ENCODE results near the gene SPG21. TPM values are rescaled to one million over a fixed set of nuclear protein-coding genes. Genes with fewer than 3 reads are reported as not detected.
A peak's percentile ranks its signal among the peaks of the same experiment; 100 is the strongest.

The SPG21 gene, protein sequence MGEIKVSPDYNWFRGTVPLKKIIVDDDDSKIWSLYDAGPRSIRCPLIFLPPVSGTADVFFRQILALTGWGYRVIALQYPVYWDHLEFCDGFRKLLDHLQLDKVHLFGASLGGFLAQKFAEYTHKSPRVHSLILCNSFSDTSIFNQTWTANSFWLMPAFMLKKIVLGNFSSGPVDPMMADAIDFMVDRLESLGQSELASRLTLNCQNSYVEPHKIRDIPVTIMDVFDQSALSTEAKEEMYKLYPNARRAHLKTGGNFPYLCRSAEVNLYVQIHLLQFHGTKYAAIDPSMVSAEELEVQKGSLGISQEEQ
- total RNA-seq (44.4 TPM), polyA plus RNA-seq (71.5 TPM)
- long read RNA-seq, donor 1, partial matches to known transcripts: 0 of 1 reads
- long read RNA-seq, donor 1, other reads (novel, unspliced or antisense): 0 of 1 reads
- long read RNA-seq, donor 2: 0 reads
- long read RNA-seq, donor 3, transcript SPG21-201 (9 exons, 1,822 nt): major isoform, 36 of 38 reads
- long read RNA-seq, donor 3, partial matches to known transcripts: 0 of 38 reads
- long read RNA-seq, donor 3, other reads (novel, unspliced or antisense): 0 of 38 reads
- long read RNA-seq, donor 4, transcript SPG21-201 (9 exons, 1,822 nt): major isoform, 11 of 12 reads
- long read RNA-seq, donor 4, partial matches to known transcripts: 0 of 12 reads
- long read RNA-seq, donor 4, other reads (novel, unspliced or antisense): 0 of 12 reads
- long read RNA-seq, donor 5, transcript SPG21-201 (9 exons, 1,822 nt): major isoform, 35 of 46 reads
- long read RNA-seq, donor 5, partial matches to known transcripts: 10 of 46 reads
- long read RNA-seq, donor 5, other reads (novel, unspliced or antisense): 0 of 46 reads
- long read RNA-seq, donor 6, transcript SPG21-201 (9 exons, 1,822 nt): major isoform, 17 of 18 reads
- long read RNA-seq, donor 6, partial matches to known transcripts: 0 of 18 reads
- long read RNA-seq, donor 6, other reads (novel, unspliced or antisense): 0 of 18 reads
- long read RNA-seq, donor 7, transcript SPG21-201 (9 exons, 1,822 nt): major isoform, 13 of 16 reads
- long read RNA-seq, donor 7, partial matches to known transcripts: 0 of 16 reads
- long read RNA-seq, donor 7, other reads (novel, unspliced or antisense): 0 of 16 reads
- long read RNA-seq, donor 8, transcript SPG21-201 (9 exons, 1,822 nt): major isoform, 12 of 13 reads
- long read RNA-seq, donor 8, partial matches to known transcripts: 0 of 13 reads
- long read RNA-seq, donor 8, other reads (novel, unspliced or antisense): 0 of 13 reads
- long read RNA-seq, donor 9, transcript SPG21-201 (9 exons, 1,822 nt): major isoform, 9 of 9 reads
- long read RNA-seq, donor 9, partial matches to known transcripts: 0 of 9 reads
- long read RNA-seq, donor 9, other reads (novel, unspliced or antisense): 0 of 9 reads
- long read RNA-seq, donor 10, transcript SPG21-201 (9 exons, 1,822 nt): major isoform, 8 of 8 reads
- long read RNA-seq, donor 10, partial matches to known transcripts: 0 of 8 reads
- long read RNA-seq, donor 10, other reads (novel, unspliced or antisense): 0 of 8 reads

DNA sequence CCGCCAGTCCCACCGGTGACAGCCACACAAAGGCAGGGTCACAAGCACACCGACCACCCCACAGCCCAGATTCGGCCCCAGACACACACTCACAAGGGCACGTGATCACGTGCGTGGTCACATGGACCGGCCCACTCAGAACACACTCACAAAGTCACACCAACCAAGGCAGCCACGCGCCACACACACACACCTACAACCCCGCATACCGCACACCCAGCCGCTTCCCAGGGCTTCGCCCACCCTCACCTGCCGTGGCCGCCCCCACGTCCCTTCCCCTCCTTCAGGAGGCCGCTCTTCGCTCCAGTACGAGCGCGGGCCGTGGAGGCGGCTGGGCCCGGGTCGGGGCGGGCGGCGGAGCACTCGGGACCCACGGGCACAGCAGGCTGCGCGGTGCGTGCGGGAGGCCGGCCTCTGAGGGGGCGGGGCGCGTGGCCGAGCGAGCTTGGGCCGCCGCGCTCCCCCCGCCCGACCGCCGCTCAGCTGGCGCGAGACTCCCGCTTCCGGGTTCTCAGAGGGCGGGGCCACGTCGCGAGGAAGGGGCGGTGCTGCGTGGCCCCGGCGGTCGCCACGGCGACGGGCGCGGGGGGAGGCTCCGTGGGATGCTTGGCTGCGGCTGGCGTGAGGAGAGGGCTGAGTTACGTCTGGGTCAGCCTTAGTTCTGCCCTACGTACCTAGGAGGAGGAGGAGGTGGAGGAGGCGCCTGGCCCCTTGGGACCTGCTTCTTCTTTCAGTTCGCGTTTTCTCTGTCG, at the start of gene SPG21:
TSS of gene SPG21 (minus strand) at position 499 of the 752 bp plus-strand sequence. CDS start 6,345 bp downstream, outside the sequence.
- Histone ChIP-seq H3K4me3 (ENCODE audit: low read length in 2 of 2) (peak within 1 kb of the TSS; percentile 81 to 89), H3K4me1 (ENCODE audit: control insufficient read depth in 2 of 2, insufficient read depth in 2 of 2, low read length in 2 of 2) (peaks cover 0 to 14% of the 10 kb centered on the region in 2 donors), H3K9me3 (ENCODE audit: control insufficient read depth in 2 of 2, insufficient read depth in 1 of 2, low read length in 1 of 2) (no peaks in the 10 kb centered on the region), H3K27ac (ENCODE audit: low read depth in 1 of 2, low read length in 1 of 2) (peak within 1 kb of the TSS; percentile 74 to 76), H3K27me3 (ENCODE audit: control insufficient read depth in 2 of 2, insufficient read depth in 1 of 2, low read length in 1 of 2) (no peaks in the 10 kb centered on the region), H3K36me3 (ENCODE audit: control insufficient read depth in 2 of 2, insufficient read depth in 2 of 2, low read length in 1 of 2) (no peaks in the 10 kb centered on the region)
- peak; percentile 41 to 90 (median 77) for DNase-seq (ENCODE audit: low read depth in 6 of 9, low spot score in 9 of 9)
- under 1% methylated on average over 75 of the region's 75 CpGs for WGBS

DNA sequence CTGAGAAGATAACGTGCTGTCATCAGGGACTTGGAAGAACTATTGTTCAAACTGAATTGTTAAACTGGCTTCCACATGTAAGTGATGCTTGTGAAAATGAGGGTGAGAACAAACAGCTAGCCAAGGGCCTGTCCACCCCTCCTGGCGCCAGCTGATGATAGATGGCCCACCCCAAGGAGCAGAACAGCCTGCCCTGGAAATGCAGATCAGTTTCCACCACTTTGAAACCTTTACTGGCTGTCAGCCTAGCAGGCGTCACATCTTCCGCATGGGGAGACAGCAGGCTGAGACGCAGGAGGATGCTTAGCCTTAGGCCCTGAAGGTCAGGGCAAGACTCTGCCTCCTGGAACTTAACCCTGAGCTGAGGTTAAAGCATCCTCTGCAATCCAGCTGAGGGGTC, 49.1 kb upstream of the SPG21 start:
- WGBS: 96% methylated on average over 5 of the region's 5 CpGs
- DNase-seq (ENCODE audit: low read depth in 6 of 9, low spot score in 9 of 9): no peak
- Histone ChIP-seq H3K9me3 (ENCODE audit: control insufficient read depth in 2 of 2, insufficient read depth in 1 of 2, low read length in 1 of 2) (no peaks in the 10 kb centered on the region), H3K27ac (ENCODE audit: low read depth in 1 of 2, low read length in 1 of 2) (no peak overlapping the region), H3K36me3 (ENCODE audit: control insufficient read depth in 2 of 2, insufficient read depth in 2 of 2, low read length in 1 of 2) (no peaks in the 10 kb centered on the region), H3K4me3 (ENCODE audit: low read length in 2 of 2) (no peak overlapping the region), H3K4me1 (ENCODE audit: control insufficient read depth in 2 of 2, insufficient read depth in 2 of 2, low read length in 2 of 2) (no peaks in the 10 kb centered on the region), H3K27me3 (ENCODE audit: control insufficient read depth in 2 of 2, insufficient read depth in 1 of 2, low read length in 1 of 2) (no peaks in the 10 kb centered on the region)

DNA sequence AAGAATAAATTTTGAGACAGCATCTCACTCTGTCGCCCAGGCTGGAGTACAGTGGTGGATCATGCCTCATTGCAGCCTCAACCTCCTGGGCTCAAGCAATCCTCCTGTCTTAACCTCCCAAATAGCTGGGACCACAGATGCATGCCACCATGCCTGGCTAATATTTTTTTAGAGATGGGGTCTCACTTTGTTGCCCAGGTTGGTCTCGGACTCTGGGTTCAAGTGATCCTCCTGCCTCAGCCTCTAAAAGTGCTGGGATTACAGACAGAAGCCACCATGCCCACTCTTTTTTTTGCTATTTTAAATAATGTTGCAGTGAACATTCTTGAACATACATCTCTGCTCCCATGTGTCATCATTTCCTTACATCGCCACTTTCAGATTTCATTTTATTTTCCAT, 48.7 kb upstream of the SPG21 start:
- H3K4me3 ChIP-seq (ENCODE audit: low read length in 2 of 2): no peak overlapping the region
- H3K4me1 ChIP-seq (ENCODE audit: control insufficient read depth in 2 of 2, insufficient read depth in 2 of 2, low read length in 2 of 2): no peaks in the 10 kb centered on the region
- H3K27me3 ChIP-seq (ENCODE audit: control insufficient read depth in 2 of 2, insufficient read depth in 1 of 2, low read length in 1 of 2): no peaks in the 10 kb centered on the region
- 97% methylated on average over 3 of the region's 3 CpGs for WGBS
- no peaks in the 10 kb centered on the region for H3K9me3 ChIP-seq (ENCODE audit: control insufficient read depth in 2 of 2, insufficient read depth in 1 of 2, low read length in 1 of 2)
- H3K36me3 ChIP-seq (ENCODE audit: control insufficient read depth in 2 of 2, insufficient read depth in 2 of 2, low read length in 1 of 2): no peaks in the 10 kb centered on the region
- no peak for DNase-seq (ENCODE audit: low read depth in 6 of 9, low spot score in 9 of 9)
- H3K27ac ChIP-seq (ENCODE audit: low read depth in 1 of 2, low read length in 1 of 2): no peak overlapping the region

DNA sequence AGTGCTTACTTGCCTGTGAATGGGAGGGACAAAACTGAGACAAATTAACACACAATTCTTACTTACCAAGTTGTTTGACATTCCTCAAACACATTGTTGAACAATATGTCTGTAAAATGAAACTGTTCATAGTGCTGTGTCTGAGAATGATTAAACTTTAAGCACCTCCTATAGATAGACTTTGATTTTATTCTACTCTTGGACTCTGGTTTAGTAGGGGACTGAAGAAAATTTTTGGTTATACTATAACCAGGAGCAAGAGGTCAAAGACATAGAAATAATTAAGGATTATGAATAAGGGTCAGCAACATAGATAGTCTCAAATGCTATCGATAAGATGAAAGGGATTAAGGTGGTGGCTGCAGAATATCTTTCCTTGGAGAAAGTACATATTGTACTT, 47.6 kb upstream of the SPG21 start:
- Histone ChIP-seq H3K4me1 (ENCODE audit: control insufficient read depth in 2 of 2, insufficient read depth in 2 of 2, low read length in 2 of 2) (peaks cover 0 to 6% of the 10 kb centered on the region in 2 donors), H3K9me3 (ENCODE audit: control insufficient read depth in 2 of 2, insufficient read depth in 1 of 2, low read length in 1 of 2) (no peaks in the 10 kb centered on the region), H3K36me3 (ENCODE audit: control insufficient read depth in 2 of 2, insufficient read depth in 2 of 2, low read length in 1 of 2) (no peaks in the 10 kb centered on the region), H3K4me3 (ENCODE audit: low read length in 2 of 2) (no peak overlapping the region), H3K27ac (ENCODE audit: low read depth in 1 of 2, low read length in 1 of 2) (no peak overlapping the region), H3K27me3 (ENCODE audit: control insufficient read depth in 2 of 2, insufficient read depth in 1 of 2, low read length in 1 of 2) (peaks cover 0 to 6% of the 10 kb centered on the region in 2 donors)
- no peak for DNase-seq (ENCODE audit: low read depth in 6 of 9, low spot score in 9 of 9)
- 97% methylated on average over 1 of the region's 1 CpG for WGBS

DNA sequence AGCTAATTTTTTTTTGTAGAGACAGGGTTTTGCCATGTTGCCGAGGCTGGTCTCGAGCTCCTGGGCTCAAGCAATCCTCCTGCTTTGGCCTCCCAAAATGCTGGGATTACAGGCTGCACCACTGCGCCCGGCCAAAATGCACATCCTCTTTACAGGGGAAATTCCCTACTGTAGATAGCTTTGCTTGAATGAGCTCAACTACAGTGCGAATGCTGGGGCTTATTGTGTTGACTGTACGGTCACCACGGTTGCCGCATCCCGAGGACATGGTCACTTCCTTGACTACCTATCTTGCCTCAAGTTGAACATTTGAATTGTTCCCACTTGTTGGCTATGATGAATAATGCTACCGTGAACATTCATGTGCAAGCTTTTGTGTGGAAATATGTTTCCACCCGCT, 45.0 kb upstream of the SPG21 start:
- no peak for DNase-seq (ENCODE audit: low read depth in 6 of 9, low spot score in 9 of 9)
- no peak overlapping the region for H3K27ac ChIP-seq (ENCODE audit: low read depth in 1 of 2, low read length in 1 of 2)
- H3K4me3 ChIP-seq (ENCODE audit: low read length in 2 of 2): no peak overlapping the region
- peaks cover 0 to 6% of the 10 kb centered on the region in 2 donors for H3K27me3 ChIP-seq (ENCODE audit: control insufficient read depth in 2 of 2, insufficient read depth in 1 of 2, low read length in 1 of 2)
- H3K4me1 ChIP-seq (ENCODE audit: control insufficient read depth in 2 of 2, insufficient read depth in 2 of 2, low read length in 2 of 2): peaks cover 0 to 8% of the 10 kb centered on the region in 2 donors
- no peaks in the 10 kb centered on the region for H3K36me3 ChIP-seq (ENCODE audit: control insufficient read depth in 2 of 2, insufficient read depth in 2 of 2, low read length in 1 of 2)
- no peaks in the 10 kb centered on the region for H3K9me3 ChIP-seq (ENCODE audit: control insufficient read depth in 2 of 2, insufficient read depth in 1 of 2, low read length in 1 of 2)
- 97% methylated on average over 11 of the region's 11 CpGs for WGBS

DNA sequence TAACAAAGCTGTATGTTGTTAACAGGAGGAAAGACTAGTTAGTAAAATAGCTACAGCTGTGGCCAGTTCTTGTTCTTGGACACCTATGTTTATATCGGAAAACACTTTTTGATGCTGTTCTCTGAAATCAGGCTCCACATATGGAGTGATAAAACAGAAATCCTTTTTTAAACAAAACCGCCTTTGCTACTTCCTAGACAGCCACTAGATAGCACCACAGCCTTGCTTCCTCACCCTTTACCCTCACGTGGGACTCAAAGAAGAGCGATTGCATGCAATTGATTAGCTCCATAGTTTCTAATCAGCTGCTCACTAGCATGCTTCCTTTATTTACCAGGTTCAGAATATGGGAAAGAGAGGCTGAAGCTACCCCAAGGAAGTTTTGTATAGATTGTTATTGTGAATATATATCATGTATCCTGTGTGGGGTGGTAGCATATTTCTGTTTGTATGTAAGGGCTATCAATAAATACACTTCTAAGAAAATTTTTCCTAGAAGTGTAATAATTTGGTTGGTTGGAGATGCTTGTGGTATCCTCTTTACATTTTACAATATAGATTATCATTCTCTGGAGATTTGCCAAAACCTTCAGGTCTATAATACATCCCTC, 44.0 kb upstream of the SPG21 start:
- Histone ChIP-seq H3K4me3 (ENCODE audit: low read length in 2 of 2) (no peak overlapping the region), H3K27ac (ENCODE audit: low read depth in 1 of 2, low read length in 1 of 2) (no peak overlapping the region), H3K36me3 (ENCODE audit: control insufficient read depth in 2 of 2, insufficient read depth in 2 of 2, low read length in 1 of 2) (no peaks in the 10 kb centered on the region), H3K4me1 (ENCODE audit: control insufficient read depth in 2 of 2, insufficient read depth in 2 of 2, low read length in 2 of 2) (peaks cover 0 to 11% of the 10 kb centered on the region in 2 donors), H3K9me3 (ENCODE audit: control insufficient read depth in 2 of 2, insufficient read depth in 1 of 2, low read length in 1 of 2) (no peaks in the 10 kb centered on the region), H3K27me3 (ENCODE audit: control insufficient read depth in 2 of 2, insufficient read depth in 1 of 2, low read length in 1 of 2) (peaks cover 0 to 6% of the 10 kb centered on the region in 2 donors)
- peak in 3 of 9 donors; percentile 18 to 51 (median 25) for DNase-seq (ENCODE audit: low read depth in 6 of 9, low spot score in 9 of 9)
- WGBS: 14% methylated on average over 4 of the region's 4 CpGs

DNA sequence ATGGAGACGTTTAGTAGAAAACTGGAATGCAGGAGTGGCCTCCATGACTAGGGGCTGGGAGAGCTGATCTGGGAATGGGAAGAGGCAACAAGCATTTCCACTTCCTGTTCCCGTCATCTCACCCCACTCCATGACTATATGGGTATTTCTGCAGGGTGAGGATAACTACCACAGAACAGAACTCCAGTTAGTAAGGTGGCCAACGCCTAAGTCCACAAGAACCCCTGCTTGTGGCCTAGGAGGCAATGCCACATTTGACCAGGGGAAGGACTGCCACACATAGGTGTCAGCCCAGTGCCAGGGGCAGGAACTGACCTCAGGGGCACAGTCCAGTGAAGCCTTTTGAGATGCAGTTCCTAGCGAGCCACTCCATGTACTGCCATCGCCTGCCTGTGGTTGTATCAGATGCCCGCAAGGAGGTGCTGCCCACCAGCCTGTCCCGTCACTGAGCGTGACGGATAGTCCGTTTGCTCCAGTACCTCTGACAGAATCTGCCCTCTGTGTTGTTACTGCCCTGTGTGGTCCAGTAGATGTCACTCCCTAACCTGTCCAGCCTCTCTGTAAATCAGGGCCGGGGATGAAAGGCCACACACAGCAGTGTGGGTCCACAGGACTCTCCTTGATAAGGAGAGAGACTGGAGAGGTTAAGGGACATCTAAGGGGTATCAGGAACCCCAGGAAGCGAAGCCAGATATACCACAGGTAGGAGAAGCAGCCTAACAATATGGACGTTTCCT, 43.3 kb upstream of the SPG21 start:
- Histone ChIP-seq H3K36me3 (ENCODE audit: control insufficient read depth in 2 of 2, insufficient read depth in 2 of 2, low read length in 1 of 2) (no peaks in the 10 kb centered on the region), H3K4me3 (ENCODE audit: low read length in 2 of 2) (no peak overlapping the region), H3K27ac (ENCODE audit: low read depth in 1 of 2, low read length in 1 of 2) (no peak overlapping the region), H3K27me3 (ENCODE audit: control insufficient read depth in 2 of 2, insufficient read depth in 1 of 2, low read length in 1 of 2) (peaks cover 0 to 6% of the 10 kb centered on the region in 2 donors), H3K4me1 (ENCODE audit: control insufficient read depth in 2 of 2, insufficient read depth in 2 of 2, low read length in 2 of 2) (peaks cover 5 to 17% of the 10 kb centered on the region in 2 donors), H3K9me3 (ENCODE audit: control insufficient read depth in 2 of 2, insufficient read depth in 1 of 2, low read length in 1 of 2) (no peaks in the 10 kb centered on the region)
- DNase-seq (ENCODE audit: low read depth in 6 of 9, low spot score in 9 of 9): peak in 2 of 9 donors; percentile 32 to 39
- 31% methylated on average over 13 of the region's 13 CpGs for WGBS

All from thymus (tissue), 14 donors.